Kidney tubule cell (primary cell): ENCODE measurements around the gene LYST.
"Not testable (repeated sequence)": the region's sequence is repeated elsewhere in the genome, so short reads cannot be mapped to it uniquely, and the experiment has no call there.

Source experiments
- DNase-seq: peaks from one replicate; pipeline ENCODE4 v3.0.0-alpha.2; 2018; ENCODE audit warnings: low spot score

LYST gene

GRCh38 chr1:235818632-235819136 lies 48.0 kb downstream of the LYST start:
- no peak for DNase-seq

DNA sequence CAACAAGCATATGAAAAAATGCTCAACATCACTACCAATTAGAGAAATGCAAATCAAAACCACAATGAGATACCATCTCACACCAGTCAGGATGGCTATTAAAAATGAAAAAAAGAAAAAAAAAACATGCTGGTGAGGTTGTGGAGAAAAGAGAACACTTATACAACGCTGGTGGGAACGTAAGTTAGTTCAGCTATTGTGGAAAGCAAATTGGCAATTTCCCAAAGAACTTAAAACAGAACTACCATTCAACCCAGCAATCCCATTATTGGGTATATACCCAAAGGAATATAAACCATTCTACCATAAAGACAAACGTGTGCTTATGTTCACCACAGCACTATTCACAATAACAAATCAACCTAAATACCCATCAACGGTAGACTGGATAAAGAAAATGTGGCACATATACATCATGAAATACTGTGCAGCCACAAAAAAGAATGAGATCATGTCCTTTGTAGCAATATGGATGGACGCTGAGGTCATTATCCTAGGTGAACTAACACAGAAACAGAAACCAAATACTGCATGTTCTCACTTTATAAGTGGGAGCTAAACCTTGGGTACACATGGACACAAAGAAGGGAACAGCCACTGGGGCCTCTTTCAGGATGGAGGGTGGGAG lies 49.5 kb downstream of the LYST start:
- no peak for DNase-seq

GRCh38 chr1:235809688-235810397 lies 56.9 kb downstream of the LYST start:
- DNase-seq, result no peak

DNA sequence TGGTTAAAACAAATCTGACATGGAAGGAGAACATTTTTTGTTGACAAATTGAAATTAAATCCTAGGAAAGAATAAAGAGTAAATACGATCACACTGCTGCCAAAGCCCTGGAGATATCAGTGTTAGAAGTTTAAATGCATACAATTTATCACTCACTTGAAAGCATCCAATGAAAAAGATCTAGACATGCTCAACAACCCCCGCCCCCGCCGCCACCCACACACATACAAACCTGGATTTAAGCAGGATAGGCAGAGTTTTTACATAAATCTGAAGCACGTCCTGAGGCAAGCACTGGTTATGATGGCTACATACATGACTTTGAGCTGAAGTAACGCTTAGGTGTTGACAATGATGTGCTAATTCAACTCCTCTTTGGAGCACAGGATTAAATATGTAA lies 58.5 kb downstream of the LYST start:
- no peak for DNase-seq

- no peak for DNase-seq
Observed at GRCh38 chr1:235806123-235806522, 60.6 kb downstream of the LYST start.

DNA sequence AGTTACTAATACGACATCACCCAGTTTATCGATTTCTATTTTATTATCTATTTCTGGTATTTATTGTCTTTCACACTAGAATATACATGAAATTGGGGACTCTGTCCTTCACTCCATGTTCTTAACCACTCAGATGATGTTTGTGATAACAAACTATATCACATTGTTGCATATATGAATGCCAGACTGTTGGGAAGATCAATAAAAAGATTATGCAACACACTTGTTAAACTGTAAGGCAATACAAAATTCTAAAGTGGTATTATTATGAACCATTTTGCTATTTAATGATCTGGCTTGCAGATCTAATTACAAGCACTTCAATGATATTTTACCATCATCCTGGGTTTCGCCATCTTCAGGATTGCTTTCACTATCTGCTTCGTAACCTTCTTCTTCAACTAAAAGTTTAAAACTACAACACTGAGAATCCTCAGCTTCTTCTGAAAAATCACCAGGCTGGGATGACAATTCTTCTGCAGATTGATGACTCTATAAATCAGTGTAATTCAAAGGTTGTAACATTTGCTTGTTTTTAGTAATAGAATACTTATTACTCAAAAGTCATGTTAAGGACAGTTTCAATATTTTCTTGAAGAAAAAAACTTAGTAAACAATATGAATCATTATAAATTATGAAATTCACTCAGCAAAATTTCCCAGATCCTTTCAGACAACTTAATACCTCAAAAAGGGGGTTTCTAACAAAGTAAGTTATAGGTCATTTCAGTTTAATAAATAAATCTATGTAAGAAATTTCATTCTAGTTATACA lies 63.9 kb downstream of the LYST start:
- DNase-seq, result no peak

- DNase-seq, result no peak
Observed at GRCh38 chr1:235799264-235799663, 67.4 kb downstream of the LYST start.

DNA sequence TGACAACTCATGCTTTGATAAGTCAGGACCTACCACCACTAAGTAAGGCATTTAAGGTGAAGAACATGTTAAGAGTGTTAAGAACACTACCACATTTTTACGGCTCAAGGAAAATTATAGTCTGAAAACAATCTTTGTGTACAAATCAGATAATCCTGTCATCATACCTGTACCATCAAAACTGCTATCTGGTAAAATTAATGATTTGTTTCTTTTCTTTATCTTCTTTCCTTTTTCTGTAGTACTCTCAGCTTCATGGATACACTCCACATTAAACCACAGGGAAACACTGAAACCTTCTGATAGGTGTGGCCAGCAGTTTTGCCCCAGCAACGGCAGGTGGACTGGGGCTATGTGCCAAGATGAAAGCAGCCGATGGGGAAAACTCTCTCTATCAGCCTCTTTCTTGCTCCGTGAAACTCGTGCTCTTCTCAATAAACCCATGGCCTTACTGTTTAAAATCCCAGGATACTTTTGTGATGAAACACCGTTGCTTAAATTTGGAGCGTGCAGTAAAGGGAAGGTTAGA lies 75.1 kb downstream of the LYST start:
- DNase-seq, result no peak

DNA sequence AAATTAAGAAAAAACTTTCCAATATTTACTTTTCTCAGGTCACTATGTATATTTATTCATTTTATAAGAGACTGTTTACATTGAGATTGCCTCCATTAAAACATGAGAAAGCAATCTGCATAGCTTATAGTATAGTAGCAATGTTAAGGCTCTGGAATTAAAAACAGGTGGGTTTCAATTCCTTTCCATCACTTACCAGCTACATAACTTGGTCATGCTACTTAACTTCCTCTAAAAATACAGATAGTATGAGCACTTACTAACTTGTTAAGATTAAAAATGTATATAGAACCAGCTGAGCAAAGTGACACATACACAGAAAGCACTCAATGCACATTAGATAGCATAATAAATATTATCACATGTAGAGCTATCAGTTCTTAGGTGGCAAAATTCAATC lies 76.6 kb downstream of the LYST start:
- no peak for DNase-seq

DNA sequence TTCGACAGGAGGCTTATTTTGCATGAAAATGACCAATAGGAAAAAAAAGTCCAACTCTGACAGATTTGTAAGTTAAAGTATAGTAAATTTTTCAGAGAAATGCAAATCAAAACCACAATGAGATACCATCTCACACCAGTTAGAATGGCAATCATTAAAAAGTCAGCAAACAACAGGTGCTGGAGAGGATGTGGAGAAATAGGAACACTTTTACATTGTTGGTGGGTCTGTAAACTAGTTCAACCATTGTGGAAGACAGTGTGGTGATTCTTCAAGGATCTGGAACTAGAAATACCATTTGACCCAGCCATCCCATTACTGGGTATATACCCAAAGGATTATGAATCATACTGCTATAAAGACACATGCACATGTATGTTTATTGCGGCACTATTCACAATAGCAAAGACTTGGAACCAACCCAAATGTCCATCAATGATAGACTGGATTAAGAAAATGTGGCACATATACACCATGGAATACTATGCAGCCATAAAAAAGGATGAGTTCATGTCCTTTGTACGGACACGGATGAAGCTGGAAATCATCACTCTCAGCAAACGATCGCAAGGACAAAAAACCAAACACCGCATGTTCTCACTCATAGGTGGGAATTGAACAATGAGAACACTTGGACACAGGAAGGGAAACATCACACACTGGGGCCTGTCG lies 80.3 kb downstream of the LYST start:
- not testable (repeated sequence) for DNase-seq

- no peak for DNase-seq
Observed at GRCh38 chr1:235784950-235785349, 81.8 kb downstream of the LYST start.

GRCh38 chr1:235783148-235783776 lies 83.4 kb downstream of the LYST start:
- peak; percentile 53 for DNase-seq

DNA sequence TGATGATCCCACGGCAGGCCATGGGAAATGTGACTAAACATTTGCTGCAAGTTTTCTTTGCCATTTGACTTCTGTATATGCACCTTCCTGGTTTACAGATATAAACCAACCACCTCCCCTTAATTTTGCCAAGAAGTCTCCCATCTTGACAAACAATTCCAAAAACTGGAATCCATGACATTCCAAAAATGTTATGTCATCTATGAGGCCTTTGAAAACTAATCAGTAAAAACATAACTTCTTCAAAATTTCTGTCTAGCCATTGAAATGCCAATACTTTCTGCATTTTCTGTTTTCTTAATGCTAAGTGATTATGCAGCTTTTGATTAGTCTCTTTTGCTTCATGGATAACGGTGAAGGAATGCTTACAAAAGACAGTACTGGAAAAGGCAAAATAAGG lies 84.1 kb downstream of the LYST start:
- peak; percentile 15 for DNase-seq

DNA sequence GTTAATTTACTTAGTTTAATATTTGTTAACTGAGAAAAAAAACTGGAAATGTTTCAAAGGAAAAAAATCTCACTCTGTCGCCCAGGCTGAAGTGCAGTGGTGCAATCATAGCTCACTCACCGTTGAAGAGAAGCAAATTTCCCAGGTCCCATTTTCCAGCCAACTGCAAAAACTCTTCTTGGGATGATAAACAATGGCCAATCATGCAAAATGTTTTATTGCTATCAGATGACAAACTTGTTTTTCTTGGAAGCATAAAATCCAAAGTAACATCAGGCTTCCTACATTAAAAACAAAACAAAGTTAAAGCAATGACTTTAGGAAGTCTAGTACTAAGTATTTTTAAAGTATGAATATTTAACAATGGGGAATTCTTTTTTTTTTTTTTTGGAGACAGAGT lies 84.9 kb downstream of the LYST start:
- no peak for DNase-seq

- no peak for DNase-seq
Observed at GRCh38 chr1:235779770-235780169, 86.9 kb downstream of the LYST start.

- no peak for DNase-seq
Observed at GRCh38 chr1:235776396-235776795, 90.3 kb downstream of the LYST start.

DNA sequence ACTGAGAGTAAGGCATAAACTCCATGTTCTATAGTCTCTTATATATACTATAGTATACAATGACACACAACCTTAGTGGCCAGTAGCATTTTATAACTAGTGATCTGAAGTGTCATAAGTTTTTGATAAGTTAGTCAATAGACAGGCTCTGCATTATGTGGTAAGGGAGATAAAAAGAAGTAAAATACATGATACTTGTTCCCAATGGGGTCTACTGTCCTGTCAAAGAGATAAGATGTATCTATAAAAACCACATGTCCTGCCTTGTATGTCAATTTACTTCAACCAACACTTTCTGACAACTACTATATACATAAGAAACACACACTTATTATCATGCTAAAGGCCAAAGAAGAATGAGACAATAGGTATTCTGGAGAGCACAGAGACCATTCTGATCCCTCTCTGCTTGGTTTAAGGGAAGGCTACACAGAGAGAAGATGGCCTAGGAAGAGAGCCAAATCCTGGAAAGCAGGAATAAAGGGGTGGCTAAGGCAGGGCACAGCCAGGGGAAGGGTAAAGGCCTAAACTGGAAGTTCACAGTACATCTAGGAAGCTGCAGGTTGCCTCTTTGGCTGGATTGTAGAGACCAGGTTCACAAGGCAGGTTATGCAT lies 91.4 kb downstream of the LYST start:
- no peak for DNase-seq

DNA sequence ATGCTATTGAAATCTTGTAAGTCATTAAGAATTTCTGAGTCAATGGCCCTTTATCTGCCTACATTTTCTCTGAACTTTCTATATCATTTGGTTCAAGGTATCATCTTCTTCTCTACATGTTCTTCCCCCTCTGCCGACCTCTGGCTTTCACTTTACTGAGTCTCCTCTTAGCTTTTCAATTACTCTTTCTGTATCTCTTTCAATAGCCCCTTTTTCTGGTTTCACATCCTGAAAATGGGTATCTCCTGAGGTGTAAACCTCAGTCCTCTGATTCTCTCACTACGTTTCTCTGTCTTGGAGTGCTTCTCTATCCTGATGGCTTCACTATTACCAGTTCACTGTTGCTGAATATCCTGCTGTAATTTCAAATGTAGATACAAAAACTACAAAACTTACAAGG lies 98.9 kb downstream of the LYST start:
- DNase-seq, result no peak

DNA sequence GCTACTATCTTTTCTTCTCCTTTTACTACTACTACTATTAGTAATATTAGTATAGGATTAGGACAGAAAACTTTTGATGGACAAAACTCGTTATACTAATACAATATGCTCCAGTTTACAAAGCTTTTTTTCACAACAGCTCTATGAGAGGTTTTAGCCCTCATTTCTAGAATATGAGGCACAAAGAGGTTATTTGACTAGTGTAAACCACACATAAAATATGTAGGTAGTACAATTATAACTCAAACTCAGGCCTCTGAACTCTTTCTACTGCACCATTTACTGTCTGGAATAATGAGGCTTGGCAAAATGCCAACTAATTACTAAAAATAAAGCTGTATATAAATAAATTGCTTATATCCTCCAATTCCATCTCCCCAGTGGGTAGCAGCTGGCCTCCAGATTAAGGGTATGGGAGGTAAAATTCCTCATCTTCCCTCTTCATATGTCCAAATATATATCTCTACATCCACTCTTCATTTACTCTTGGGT lies 99.9 kb downstream of the LYST start:
- DNase-seq, result no peak

DNA sequence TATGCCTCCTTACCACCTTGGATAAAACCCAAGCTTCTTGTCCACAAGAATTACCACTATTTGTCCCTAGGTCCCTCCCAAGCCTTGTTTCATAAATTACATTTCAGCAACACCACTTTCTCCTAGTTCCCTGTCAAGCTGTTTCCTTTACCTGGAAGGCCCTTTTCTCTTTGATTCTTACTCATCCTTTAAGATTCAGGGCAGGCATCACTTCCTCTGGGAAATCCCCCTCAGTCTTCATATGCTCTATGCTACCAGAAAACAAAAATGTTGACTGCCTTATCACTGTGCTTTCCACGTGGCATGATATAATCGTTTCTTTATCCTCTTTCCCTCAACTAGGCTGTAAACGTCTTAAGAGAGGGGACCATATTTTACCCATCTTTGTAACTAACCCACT lies 102.7 kb downstream of the LYST start:
- peak; percentile 62 for DNase-seq

GRCh38 chr1:235759336-235759735 lies 107.4 kb downstream of the LYST start:
- DNase-seq, result no peak
